ENCODE measurements around the gene SURF4.

GRCh38 chr9:133335924-133336811 lies 39.7 kb downstream of the SURF4 start, which contains the start of gene SURF6:
- TF ChIP-seq EP300 (IDR thresholded peaks at IDR 0.05; ENCODE audit: low read depth) = no peak
- TF ChIP-seq CTCF (IDR thresholded peaks at IDR 0.05) = peak in 2 of 5 experiments; percentile 1 to 10
- TF ChIP-seq POLR2AphosphoS5 (IDR thresholded peaks at IDR 0.05) = peak; percentile 87 to 93 (median 89)
- TF ChIP-seq POLR2A (IDR thresholded peaks at IDR 0.05) = peak; percentile 81

All from transverse colon (tissue), 4 donors.